GM21576 (cell line): Measurements from ENCODE around the gene CPVL.

Experiments
- ATAC-seq: cut with Tn5 transposase; IDR thresholded peaks from one replicate; pipeline ENCODE4 v1.9.1; 2021; ENCODE audit warnings: mild to moderate bottlenecking, moderate library complexity; ENCODE audit not compliant: unreplicated experiment

Gene CPVL

DNA sequence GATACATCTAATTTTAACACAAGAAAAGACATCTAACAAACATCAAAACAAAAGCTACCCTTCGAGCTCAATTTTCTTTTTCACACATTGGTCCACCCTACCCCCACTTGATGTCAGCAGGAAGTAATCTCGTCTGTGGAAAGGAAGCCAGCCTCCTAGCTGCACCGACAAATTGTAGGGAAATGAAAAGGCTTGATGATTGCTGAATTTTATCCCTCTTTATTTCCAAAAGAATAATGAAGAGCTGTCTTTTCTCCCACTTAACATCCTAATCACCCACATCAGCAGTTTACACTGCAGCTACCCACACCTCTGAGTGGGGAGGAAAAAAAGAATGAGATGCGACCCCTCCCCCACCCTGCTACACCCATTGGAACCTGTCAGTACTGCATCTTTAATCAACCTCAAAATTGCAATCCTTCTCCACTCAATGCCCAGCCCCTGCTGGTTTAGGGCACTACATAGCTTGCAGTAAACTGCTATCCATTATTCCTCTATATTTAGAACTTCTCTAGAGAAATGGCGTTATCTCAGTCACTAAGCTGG, 10.6 kb upstream of the CPVL start:
- no peak for ATAC-seq

- ATAC-seq, result no peak
These were observed 7.7 kb upstream of the CPVL start for GRCh38 chr7:29154076-29154475.

- ATAC-seq, result no peak
These were observed 4.5 kb upstream of the CPVL start for GRCh38 chr7:29150856-29151255.

DNA sequence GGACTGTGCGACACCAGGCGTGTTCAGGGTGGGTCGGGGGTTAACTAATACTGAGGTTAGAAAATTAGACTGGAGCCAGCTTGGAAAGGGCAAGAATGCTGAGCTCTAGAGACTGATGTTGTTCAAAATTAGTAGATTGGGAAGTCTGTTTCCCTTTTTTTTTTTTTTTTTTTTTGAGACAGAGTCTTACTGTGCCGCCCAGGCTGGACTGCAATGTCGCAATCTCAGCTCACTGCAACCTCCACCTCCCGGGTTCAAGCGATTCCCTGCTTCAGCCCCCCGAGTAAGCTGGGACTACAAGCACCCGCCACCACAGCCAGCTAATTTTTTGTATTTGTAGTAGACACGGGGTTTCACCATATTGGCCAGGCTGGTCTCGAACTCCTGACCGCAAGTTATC, 2.7 kb upstream of the CPVL start:
- ATAC-seq, result no peak

GRCh38 chr7:29147821-29148220, 1.5 kb upstream of the CPVL start:
- no peak for ATAC-seq

DNA sequence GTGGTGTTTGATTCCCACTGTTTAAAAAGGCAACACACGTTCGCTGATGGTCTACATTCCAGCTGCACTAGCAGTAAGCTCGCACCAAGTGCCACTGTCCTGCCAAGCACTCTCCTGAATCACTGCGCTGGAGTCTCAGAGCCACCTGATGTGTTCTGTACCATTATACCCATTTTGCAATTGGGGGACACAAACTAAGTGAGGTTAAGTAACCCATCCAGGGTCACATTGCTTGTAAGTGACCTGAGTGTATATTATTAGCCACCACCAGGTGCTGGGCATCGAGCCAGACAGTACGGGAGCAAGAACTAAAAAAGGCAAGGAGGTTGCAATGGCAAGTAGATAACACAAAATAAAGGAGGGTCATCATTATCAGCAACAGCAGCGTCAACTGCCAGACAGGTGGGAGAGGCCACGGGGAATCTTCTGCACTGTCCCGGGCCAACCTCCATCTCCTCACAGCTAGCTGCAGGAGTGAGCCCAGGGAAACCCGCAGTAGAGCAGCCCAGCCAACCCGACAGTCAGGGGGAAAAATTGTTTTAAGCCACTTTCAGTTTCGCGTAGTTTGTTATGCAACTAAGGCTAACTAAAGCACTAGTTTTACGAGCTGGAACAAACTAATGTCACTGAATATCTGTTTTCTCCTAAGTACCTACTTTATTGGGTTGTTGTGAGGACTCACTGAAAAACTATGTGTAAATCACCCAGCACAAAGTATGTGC, 712 bp upstream of the CPVL start:
- ATAC-seq, result no peak

- ATAC-seq, result no peak
These were observed 732 bp downstream of the CPVL start for GRCh38 chr7:29145553-29146056.

DNA sequence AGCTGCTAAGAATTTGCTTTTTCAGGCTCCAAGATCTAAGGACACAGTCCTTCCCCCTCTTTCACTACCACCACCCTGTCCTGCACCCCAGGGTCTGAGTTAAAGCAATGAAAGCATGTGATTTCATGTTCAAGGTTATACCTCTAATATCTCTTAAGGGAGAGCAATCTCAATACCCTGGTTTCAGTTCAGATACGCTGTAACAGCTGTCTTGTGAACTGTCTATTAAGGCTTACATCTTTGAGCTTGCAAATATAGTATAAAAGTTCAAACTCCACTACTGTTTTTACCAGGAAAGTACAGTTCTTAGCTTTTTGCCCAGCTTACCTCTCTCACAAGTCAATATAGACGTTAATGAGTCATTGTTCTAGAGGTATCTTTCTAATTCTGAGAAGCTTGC, 2.6 kb downstream of the CPVL start:
- ATAC-seq, result no peak

DNA sequence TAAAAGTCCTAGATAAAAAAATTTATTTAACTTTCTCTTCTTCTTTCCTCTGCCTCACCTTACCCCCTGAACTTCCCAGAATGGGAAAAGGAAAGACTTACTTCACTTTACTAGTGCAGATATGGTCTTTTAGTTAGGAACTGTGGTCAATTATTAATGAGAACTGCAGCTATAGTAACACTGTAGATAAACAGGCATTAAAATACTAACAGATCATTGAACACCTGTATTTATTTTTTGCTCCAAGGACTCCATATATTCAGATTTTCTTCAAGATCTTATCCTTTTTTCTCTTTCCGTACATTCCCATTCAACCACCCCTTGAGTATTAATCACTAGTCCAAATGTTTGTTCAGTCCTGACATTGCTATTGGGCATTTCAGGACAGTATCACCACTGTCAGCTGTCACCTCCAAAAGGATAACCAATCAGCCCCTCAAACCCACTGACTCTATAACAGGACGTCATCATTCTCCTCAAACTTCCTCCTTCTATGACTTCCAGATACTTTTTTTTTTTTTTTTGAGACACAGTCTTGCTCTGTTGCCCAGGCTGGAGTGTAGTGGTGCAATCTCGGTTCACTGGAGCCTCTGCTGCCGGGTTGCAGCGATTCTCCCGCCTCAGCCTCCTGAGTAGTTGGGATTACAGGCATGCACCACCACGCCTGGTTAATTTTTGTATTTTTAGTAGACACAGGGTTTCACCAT, 4.2 kb downstream of the CPVL start:
- ATAC-seq, result no peak

GRCh38 chr7:29140873-29141468, 5.4 kb downstream of the CPVL start:
- ATAC-seq, result no peak

DNA sequence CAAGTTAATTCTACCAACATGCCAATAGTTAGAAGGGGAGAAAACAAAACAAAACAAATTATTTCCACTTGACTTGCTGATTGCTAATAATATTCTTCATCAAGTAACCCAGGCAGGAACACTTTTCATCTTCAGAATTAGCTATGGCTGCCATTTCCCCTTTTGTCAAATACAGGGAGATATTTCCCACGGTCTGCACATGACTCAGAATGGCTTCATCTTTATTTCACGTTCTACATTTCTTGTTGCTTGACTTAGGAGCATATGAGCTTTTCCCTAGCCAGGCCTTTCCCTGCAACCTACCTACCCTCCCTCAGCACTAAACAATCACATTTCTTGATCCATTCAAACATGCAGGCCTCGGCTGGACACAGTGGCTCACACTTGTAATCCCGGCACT, 6.5 kb downstream of the CPVL start:
- ATAC-seq, result no peak

DNA sequence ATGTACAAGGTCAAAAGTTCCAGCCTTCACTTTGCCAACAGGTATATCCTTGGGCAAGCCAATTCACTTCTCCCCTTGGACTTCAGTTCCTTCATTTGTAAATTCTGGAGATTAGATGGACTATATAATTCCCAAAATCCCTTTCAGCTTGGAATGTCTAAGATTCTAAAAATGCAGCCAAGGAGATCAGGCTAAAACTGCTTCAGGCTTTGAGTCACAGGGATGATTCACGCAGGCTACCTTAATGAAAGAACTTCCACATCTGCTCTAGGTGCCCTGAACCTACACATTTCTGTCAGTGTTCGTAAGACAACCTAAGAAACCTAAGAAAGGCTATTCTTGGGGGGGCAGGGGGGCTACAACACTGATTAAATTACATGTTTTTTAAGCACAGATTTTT, 7.1 kb downstream of the CPVL start:
- ATAC-seq, result no peak

GRCh38 chr7:29138588-29138987, 7.7 kb downstream of the CPVL start:
- ATAC-seq, result no peak

DNA sequence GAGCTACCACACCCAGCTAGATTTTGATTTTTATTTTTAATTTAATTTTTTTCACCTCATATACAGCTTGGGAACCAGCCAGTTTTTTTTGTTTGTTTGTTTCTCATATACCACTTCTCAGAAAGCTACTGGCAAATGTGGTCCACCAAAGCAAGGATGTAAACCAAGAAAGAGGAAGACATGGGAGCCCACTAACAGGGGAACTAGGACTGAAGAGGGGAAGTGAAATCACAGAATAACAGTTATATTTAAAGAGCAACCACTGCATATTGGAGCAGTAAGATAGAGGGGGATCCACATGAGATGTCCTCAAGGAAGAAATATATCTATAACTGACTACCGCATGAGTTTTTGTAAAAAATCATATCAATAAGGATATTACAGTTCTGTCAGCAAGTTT, 10.5 kb downstream of the CPVL start:
- ATAC-seq, result no peak

DNA sequence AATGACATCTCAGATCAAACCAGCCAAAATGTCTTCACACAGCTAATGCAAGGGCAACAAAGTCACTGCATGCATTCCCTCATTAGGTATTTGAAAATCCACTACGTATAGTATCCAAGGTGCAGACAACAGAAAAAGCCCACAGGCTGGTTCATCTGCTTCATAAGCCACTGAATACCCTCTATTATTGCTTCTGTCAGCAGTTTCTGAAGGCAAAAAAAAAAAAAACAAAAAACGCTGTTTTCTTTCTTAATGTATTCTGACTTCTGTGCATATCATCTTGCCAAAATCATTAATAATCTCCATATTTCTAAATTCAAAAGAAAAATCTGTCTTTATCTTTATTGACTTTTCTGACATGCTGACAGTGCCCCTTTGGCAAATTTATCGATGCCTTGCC, 13.4 kb downstream of the CPVL start:
- no peak for ATAC-seq

DNA sequence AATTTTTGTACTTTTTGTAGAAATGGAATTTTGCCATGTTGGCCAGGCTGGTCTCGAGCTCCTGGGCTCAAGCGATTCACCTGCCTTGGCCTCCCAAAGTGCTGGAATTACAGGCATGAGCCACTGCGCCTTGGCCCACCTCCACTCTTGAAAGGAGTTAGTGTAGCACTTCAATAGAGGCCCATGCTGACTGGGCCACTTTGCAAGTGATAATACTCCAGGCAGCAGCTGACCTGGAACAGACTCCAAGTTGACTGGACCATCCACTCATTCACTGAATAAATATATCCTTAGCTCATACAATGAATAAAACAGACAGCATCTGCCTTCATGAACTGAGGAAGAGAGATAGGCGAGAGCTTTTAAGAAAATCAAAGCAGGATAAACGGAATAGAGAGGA, 14.7 kb downstream of the CPVL start:
- ATAC-seq, result no peak

- no peak for ATAC-seq
These were observed 16.2 kb downstream of the CPVL start for GRCh38 chr7:29130096-29130495.

- ATAC-seq, result no peak
These were observed 18.8 kb downstream of the CPVL start for GRCh38 chr7:29127527-29127926.

GRCh38 chr7:29126804-29127203, 19.5 kb downstream of the CPVL start:
- ATAC-seq, result no peak

GRCh38 chr7:29123626-29124190, 22.6 kb downstream of the CPVL start:
- no peak for ATAC-seq

DNA sequence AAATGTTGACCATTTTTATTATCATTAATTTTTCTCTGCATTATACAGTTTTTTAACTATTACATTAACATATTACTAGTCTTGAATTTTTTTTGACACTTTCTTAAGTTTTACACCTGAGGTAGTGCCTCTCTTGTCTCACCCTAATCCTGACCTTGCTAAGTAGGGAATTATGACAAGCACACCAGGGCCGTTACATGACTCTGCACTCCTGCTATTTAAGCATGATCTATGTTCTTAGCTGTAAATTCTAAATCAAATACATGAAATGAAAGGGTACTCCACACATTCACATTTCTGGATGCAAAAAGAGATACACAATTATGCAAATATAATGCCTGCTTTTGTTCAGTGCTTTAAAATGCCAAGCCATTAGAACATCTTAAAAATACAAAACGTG, 23.6 kb downstream of the CPVL start:
- ATAC-seq, result no peak

- ATAC-seq, result no peak
These were observed 24.3 kb downstream of the CPVL start for GRCh38 chr7:29122081-29122480.
